ENCODE results near the gene EPO.
"Not testable (repeated sequence)": the region's sequence is repeated elsewhere in the genome, so short reads cannot be mapped to it uniquely, and the experiment has no call there.

Gene EPO

DNA sequence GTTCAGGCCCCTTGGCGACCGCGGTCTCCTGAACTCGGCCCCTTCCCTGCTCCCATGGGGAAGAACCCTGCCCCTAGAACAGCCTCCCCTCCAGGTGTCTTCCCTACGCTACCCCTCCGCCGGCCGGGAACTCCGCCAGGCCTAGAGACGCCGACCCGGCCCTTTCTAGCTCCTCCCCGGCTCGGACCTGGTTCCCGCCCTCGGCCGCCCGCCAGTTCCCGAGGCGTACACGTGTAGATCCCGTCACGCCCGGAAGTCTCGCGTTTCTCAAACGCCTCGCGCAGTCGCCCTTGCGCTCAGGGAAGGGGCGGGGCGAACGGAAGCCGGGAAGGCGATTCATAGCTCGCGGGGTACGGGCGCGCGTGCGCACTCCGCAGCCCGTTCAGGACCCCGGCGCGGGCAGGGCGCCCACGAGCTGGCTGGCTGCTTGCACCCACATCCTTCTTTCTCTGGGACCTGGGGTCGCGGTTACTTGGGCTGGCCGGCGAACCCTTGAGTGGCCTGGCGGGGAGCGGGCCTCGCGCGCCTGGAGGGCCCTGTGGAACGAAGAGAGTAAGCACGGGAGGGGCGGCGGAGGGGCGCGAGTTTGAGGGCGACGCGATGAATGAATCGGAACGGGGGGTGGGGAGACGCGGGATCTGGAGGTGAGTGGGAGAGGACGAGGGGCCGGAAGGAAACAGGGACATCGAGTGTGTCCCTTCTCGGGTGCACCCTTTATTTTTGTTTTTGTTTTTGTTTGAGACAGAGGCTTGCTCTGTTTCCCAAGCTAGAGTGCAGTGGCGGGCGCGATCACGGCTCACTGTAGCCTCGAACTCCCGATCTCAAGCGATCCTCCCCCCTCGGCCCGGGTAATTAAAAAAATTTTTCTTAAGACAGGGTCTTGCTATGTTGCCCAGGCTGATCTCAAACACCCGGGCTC, 14.3 kb upstream of the EPO start, which contains the start of gene POP7:
Gene POP7 (plus strand): TSS at position 369 of the 919 bp plus-strand sequence. CDS start 710 bp downstream, outside the sequence.
- DNase-seq: peak; percentile 97

DNA sequence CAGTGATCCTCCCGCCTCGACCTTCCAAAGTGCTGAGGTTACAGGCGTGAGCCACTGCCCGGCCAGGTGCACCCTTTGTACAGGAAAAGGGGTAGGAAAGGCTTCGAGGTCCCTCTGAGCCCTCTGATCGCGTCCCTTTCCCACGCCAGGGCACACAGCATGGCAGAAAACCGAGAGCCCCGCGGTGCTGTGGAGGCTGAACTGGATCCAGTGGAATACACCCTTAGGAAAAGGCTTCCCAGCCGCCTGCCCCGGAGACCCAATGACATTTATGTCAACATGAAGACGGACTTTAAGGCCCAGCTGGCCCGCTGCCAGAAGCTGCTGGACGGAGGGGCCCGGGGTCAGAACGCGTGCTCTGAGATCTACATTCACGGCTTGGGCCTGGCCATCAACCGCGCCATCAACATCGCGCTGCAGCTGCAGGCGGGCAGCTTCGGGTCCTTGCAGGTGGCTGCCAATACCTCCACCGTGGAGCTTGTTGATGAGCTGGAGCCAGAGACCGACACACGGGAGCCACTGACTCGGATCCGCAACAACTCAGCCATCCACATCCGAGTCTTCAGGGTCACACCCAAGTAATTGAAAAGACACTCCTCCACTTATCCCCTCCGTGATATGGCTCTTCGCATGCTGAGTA, 13.5 kb upstream of the EPO start:
- no peak for DNase-seq

DNA sequence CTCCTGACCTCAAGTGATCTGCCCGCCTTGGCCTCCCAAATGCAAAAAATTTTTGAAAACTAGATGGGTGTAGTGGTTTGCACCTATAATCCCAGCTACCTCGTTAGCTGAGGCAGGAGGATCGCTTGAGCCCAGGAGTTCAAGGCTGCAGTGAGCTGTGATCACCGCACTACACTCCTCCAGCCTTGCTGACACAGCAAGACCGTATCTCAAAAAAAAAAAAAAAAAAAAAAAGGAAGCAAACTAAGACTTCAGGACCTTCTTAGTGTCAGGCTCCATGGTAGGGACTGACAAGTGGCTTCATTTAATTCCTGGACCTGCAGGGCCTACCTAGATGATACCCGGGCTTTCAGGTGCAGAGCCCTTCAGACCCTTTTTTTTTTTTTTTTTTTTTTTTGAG, 11.9 kb upstream of the EPO start:
- DNase-seq: no peak

DNA sequence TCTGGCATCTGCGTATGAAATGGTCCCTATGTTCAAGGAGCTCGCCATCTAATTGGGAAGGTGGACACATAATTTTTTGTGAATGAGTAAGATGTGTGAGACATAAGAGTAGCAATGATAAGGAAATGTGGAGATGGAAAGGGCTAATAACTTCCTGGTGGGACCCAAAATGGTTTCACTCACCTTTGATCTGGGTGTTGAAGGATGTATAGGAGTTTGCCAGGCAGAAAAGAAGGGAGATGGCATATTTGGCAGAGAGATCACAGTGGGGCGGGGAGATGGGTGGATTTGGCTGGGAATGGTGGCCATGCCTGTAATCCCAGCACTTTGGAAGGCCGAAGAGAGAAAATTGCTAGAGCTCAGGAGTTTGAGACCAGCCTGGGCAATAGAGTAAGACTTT, 9.8 kb upstream of the EPO start:
- DNase-seq: no peak

DNA sequence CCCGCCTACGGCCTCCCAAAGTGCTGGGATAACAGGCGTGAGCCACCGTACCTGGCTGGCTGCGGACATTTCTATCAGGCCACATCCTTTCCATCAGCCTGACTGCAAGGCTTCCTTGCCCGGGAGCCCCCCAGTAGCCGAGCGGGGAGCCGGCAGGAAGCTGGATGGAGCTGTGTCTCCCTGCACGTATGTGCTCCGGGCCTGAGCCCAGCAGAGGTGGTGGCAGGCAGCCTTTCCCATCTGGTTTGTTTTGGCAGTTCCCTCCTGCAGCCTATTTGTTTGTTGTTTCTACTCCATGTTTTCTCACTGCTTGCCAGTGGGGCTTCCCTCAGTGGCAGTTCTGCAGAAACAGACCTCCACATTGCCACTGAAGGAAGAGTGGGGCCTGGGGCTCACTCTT, 8.9 kb upstream of the EPO start:
- no peak for DNase-seq

DNA sequence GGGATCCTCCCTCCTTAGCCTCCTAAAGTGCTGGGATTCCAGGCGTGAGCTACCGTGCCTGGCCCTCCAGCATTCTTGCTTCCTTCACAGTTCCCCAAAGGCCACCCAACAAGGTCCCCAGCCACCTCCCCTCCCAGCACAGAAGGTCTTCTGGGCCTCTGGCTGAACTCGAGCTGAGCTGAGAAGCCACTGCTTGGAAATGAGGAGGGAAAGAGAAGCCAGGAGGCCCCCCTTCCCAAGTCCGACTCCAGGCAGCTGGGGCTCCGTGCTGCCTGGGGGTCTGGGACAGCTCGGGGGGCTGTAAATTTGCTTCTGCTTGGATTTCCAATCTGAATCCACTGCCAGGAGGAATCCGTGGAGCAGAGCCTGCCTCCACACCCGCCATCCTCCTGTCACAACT, 5.5 kb upstream of the EPO start:
- DNase-seq: no peak

DNA sequence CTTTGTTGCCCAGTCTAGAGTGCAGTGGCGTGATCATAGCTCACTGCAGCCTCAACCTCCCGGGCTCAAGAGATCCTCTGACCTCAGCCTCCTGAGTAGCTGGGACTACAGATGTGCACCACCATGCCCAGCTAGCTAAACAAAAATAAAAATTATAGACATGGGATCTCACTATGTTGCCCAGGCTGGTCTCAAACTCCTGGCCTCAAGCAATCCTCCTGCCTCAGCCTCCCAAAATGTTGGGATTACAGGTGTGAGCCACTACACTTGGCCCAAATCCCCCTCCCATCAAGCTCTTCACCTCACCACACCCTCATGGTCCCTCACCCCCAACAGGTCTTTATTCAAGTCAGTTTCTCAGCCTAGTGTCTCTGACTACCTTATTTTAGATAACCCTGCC, 3.2 kb upstream of the EPO start:
- DNase-seq: not testable (repeated sequence)

DNA sequence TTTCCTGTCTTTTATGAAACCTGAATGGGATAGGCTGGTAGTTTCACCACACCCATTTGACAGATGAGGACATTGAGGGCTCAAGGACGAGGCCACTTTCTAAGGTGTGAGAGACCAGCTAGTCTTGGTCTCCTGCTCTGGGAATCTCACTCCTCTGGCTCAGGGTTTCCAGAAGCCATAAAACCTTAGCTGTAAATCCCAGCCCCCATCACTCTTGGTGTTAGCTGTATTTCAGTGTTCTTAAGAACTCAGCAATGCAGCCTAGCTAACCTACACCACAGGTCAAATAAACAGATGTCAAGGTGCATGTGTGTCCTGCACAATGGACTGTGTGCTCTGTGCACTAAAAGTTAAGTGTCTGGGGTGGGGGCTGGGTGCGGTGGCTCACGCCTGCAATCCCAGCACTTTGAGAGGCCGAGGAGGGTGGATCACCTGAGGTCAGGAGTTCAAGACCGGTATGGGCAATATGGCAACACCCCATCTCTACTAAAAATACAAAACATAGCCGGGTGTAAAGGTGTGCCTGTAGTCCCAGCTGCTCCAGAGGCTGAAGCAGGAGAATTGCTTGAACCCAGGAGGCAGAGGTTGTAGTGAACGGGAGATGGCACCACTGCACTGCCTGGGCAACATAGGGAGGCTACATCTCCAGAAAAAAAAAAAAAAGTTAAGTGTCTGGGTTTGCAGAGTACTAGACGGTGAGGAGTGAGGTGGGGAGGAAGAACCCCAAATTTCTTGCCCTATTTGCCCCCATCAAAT, 567 bp upstream of the EPO start:
- DNase-seq: no peak

DNA sequence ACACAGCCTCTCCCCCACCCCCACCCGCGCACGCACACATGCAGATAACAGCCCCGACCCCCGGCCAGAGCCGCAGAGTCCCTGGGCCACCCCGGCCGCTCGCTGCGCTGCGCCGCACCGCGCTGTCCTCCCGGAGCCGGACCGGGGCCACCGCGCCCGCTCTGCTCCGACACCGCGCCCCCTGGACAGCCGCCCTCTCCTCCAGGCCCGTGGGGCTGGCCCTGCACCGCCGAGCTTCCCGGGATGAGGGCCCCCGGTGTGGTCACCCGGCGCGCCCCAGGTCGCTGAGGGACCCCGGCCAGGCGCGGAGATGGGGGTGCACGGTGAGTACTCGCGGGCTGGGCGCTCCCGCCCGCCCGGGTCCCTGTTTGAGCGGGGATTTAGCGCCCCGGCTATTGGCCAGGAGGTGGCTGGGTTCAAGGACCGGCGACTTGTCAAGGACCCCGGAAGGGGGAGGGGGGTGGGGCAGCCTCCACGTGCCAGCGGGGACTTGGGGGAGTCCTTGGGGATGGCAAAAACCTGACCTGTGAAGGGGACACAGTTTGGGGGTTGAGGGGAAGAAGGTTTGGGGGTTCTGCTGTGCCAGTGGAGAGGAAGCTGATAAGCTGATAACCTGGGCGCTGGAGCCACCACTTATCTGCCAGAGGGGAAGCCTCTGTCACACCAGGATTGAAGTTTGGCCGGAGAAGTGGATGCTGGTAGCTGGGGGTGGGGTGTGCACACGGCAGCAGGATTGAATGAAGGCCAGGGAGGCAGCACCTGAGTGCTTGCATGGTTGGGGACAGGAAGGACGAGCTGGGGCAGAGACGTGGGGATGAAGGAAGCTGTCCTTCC, 620 bp downstream of the EPO start:
- no peak for DNase-seq

DNA sequence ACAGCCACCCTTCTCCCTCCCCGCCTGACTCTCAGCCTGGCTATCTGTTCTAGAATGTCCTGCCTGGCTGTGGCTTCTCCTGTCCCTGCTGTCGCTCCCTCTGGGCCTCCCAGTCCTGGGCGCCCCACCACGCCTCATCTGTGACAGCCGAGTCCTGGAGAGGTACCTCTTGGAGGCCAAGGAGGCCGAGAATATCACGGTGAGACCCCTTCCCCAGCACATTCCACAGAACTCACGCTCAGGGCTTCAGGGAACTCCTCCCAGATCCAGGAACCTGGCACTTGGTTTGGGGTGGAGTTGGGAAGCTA, 1.2 kb downstream of the EPO start:
- no peak for DNase-seq

DNA sequence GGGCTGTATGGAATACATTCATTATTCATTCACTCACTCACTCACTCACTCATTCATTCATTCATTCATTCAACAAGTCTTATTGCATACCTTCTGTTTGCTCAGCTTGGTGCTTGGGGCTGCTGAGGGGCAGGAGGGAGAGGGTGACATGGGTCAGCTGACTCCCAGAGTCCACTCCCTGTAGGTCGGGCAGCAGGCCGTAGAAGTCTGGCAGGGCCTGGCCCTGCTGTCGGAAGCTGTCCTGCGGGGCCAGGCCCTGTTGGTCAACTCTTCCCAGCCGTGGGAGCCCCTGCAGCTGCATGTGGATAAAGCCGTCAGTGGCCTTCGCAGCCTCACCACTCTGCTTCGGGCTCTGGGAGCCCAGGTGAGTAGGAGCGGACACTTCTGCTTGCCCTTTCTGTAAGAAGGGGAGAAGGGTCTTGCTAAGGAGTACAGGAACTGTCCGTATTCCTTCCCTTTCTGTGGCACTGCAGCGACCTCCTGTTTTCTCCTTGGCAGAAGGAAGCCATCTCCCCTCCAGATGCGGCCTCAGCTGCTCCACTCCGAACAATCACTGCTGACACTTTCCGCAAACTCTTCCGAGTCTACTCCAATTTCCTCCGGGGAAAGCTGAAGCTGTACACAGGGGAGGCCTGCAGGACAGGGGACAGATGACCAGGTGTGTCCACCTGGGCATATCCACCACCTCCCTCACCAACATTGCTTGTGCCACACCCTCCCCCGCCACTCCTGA, 2.4 kb downstream of the EPO start:
- DNase-seq: no peak

DNA sequence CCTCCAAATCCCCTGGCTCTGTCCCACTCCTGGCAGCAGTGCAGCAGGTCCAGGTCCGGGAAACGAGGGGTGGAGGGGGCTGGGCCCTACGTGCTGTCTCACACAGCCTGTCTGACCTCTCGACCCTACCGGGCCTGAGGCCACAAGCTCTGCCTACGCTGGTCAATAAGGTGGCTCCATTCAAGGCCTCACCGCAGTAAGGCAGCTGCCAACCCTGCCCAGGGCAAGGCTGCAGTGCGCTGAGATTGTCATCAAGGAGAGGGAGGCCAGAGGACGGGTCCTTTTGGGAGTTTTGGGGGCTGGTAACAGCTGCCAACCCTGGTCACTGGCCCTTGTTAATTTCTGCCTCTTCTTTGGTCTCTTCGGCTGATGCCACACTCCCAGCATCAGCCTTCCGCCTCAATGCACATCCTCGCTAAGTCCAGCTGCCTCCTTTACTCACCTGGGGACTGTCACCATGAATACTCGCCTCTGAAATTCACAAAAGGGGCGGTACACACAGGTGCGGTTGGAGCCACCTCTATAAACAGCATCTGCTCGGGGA, 3.5 kb downstream of the EPO start:
- DNase-seq: no peak

DNA sequence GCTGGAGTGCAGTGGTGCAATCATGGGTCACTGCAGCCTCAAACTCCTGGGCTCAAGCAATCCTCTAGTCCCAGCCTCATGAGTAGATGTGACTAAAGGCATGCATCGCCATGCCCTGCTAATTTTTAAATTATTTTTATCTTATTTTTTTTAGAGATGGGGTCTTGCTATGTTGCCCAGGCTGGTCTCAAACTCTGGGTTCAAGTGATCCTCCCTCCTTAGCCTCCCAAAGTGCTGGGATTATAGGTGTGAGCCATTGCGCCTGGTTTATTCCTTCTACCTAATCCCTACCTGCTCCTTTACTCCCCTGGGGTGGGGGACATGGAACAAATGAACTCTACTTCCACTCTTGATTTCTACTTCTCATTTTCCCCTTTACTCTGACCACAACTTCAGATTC, 4.1 kb downstream of the EPO start:
- DNase-seq: not testable (repeated sequence)

DNA sequence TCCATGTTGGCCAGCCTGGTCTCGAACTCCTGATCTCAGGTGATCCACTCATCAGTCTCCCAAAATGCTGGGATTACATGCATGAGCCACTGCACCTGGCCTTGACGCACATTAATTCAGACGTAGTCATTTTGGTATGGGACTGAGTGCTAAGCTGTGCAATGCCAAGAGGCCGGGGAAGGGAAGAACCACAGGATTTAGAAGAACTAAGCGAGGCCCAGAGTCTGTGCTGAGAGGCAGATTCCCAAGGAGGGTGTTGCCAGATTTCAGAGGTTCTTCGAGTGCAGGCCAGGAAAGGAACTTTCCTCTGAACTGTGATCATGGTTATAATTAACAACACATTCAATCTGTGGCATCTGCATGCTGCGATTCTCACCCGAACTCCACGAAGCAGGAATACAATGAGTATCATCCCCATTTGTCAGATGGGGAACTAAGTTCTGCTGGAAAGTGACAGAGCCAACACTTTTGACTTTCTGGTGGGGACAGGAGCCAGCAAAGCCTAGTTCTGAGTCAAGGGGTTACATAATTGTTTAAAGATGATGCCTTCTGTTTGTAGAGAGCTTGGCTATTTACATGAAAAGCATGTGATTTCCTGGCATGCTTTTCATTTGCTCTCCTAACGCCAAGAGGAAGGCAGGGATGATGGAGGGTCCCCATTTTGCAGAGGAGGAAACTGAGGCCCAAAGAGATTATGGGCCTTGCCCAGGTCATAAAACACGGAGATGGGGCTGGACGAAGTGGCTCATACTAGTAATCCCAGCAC, 6.9 kb downstream of the EPO start:
- DNase-seq: no peak

DNA sequence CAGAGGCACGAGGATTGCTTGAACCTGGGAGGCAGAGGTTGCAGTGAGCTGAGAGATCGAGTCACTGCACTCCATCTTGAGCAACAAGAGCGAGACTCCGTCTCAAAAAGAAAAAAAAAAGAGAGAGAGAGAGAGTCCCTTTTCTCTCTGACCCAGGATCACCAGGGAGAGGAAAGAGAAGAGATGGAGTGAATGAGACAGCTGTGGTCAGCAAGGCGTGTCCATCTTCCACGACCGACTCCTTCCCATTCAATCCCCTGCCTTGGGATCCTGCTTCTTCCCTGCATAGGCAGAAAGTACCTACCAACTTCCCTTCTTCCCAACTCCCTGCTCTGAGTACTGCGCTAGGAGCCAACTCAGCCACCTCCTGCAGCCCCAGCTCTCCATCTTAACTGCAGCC, 7.9 kb downstream of the EPO start:
- no peak for DNase-seq

DNA sequence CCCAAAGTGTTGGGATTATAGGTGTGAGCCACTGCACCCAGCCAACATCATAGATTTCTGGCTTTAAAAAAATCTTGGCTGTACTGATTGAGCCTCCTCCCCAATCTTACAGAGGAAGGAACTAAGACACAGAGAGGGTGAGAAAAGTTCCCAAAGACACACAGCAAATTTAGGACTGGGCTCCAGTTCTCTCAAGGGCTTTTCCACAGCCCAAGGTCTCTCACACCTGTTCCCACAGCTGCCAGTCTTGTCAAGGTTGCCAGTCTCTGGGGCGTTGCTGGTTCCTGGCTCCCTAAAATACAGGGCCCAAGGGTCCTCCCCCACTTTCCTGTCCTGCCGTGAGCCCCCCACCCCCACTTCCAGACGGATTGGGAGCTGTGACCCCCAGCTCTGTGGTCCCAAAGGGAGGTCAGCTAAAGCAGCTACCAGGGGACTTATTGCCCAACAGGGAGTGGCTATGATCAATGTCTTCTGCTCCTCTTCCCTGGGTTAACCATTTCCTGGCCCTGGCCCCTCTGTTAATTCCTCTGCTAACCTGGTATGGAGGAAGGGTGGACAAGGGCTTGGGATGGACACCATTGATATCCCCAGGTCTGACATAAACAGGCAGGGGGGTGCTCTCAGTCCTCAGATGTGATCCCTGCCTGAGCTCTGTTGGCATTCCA, 10.0 kb downstream of the EPO start:
- DNase-seq: no peak

DNA sequence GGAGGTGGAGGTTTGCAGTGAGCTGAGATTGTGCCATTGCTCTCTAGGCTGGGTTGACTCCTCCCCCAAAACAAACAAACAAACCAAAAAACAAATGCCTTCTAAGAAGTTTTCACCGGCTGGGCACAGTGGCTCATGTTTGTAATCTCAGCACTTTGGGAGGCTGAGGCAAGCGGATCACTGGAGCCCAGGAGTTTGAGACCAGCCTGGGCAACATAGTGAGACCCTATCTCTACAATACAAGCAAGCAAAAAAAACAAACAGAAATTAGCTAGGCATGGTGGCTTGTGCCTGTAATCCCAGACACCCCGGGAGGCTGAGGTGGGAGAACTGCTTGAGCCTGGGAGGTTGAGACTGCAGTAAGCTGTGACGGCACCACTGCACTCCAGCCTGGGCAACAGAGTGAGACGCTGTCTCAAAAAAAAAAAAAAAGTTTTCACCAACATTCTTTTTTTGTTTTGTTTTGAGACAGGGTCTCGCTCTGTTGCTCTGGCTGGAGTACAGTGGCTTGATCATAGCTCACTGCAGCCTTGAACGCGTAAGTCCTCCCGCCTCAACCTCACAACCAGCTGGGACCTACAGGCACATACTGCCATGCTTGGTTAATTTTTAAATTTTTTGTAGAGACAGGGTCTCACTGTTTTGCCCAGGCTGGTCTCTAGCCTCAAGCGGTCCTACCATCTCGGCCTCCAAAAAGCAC, 11.8 kb downstream of the EPO start:
- DNase-seq: no peak

DNA sequence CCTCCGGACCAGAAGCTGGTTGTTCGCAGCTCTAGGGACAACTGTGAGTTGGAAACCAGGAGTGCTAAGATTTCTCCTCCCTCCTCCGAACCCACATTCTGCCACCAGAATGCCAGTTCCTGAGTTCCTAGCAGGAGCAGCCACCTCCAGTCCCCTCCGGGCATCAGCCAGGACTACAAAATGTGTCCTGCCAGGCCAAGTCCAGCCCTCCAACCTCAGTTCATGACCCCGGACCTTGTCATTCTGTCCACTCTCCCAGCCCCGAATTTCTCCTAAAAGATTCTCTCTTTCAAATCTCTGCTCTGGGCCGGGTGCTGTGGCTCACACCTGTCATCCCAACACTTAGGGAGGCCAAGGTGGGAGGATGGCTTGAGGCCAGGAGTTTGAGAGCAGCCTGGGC, 15.5 kb downstream of the EPO start:
- no peak for DNase-seq

DNA sequence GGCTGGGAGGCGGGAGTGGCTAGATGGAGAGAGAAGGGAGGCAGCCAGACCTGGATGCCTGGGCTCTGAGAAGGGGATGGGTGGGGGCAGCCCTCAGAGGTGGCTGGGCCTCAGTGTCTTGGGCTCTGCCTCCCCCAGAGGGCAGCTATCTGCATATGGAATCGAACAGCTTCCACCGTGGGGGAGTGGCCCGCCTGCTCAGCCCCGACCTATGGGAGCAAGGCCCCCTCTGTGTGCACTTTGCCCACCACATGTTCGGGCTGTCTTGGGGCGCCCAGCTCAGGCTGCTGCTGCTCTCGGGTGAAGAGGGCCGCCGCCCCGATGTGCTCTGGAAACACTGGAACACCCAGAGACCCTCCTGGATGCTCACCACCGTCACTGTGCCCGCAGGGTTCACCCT, 16.4 kb downstream of the EPO start:
- DNase-seq: no peak

DNA sequence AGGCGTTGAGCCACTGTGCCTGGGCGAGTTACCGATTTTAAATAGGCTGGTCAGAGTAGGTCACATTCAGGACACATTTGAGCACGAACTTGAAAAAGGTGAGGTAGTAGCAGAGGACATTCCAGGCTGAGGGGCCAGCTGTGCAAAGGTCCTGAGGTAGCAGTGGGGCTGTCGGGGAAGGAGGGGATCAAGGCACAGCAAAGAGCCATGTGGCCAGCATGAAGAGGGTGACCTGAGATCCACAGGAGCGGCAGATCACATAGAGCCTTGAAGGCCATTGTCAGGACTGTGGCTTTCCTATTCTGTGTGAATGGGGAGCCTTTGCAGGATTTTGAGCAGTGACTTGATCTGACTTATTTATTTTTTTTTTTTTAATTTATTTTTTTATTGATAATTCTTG, 19.7 kb downstream of the EPO start:
- no peak for DNase-seq
